Pons (tissue), 1 donor: Measurements from ENCODE around the gene PLA2G3.
"Not testable (repeated sequence)": the region's sequence is repeated elsewhere in the genome, so short reads cannot be mapped to it uniquely, and the experiment has no call there.

Source experiments
- DNase-seq: peaks from one replicate; pipeline ENCODE4 v3.0.0-alpha.2; 2016; ENCODE audit warnings: low spot score

PLA2G3 gene, protein sequence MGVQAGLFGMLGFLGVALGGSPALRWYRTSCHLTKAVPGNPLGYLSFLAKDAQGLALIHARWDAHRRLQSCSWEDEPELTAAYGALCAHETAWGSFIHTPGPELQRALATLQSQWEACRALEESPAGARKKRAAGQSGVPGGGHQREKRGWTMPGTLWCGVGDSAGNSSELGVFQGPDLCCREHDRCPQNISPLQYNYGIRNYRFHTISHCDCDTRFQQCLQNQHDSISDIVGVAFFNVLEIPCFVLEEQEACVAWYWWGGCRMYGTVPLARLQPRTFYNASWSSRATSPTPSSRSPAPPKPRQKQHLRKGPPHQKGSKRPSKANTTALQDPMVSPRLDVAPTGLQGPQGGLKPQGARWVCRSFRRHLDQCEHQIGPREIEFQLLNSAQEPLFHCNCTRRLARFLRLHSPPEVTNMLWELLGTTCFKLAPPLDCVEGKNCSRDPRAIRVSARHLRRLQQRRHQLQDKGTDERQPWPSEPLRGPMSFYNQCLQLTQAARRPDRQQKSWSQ

DNA sequence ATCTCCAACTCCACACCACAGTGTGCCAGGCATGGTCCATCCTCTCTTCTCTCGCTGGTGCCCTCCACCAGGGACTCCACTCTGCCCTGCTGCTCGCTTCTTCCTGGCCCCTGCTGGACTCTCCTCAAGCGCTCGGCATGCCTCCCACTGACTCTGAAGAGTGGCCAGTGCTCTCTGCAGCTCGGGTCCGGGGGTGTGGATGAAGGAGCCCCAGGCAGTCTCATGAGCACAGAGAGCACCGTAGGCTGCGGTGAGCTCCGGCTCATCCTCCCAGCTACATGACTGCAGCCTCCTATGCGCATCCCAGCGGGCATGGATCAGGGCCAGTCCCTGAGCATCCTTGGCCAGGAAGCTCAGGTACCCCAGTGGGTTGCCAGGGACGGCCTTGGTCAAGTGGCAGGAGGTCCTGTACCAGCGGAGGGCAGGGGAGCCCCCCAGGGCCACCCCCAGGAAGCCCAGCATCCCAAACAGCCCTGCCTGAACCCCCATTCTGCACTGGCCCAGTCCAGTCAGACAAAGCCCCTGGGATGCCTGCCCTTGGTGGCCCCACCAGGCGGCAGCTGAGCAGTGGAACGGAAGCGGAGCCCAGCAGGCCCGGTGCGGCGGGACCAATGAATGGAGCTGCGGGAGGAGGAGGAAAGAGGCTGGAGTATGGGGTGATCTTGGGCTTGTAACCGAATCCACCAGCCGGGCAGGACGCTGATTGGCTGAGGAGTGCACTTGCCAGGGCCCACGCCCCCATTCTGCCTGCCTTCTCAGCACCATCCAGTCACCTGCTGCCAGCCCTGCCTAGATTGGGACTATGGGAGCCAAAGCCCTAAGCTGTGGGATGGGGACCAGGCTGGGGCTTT lies at the start of gene PLA2G3:
PLA2G3 (minus strand) TSS at position 643 of the 851 bp plus-strand sequence; CDS start at position 489, 154 bp downstream.
- DNase-seq = peak; percentile 23

DNA sequence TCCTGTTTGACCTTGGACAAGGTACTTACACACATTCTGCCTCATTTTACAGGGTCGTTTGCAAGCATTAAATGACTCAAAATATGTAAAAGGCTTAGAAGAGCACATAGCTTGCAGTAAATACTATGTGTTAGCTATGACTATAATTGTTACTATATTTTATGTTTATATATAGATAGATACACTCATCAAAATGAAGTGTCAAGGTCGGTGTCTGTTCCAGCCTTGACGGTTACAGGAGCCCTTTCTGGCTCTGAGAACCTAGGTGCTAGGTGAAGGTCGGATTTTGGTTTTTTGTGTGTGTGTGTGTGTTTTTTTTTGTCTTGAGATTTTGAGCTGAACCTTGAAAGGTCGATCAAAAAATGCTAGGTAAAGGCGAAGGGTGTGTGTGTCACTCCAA lies 47.3 kb upstream of the PLA2G3 start:
- no peak for DNase-seq

DNA sequence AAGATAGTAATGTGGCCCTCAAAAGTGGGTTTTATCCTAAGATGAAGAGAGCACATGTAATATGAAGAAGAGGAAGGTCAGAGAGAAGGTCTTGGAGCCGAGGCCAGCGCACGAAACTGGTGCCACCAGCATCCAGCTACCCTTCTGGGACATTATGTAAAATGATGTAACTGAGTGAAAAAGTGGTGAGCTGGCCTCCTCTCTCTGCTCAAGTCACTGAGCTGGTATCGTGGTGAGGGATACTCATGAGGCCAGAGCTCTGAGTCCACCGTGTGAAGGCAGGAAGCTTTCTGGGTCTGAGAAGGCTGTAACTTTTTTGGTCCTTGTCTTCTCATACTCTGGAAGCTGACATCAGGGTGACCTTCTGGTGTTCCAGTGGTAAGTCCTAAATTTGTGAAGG lies 44.7 kb upstream of the PLA2G3 start:
- no peak for DNase-seq

DNA sequence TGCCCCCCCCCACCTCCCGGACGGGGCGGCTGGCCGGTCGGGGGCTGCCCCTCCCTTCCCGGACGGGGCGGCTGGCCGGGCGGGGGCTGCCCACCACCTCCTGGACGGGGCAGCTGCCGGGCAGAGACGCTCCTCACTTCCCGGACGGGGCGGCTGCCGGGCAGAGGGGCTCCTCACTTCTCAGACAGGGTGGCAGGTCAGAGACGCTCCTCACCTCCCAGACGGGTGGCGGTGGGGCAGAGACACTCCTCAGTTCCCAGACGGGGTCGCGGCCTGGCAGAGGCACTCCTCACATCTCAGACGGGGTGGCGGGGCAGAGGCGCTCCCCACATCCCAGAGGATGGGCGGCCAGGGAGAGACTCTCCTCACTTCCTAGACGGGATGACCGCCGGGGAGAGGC lies 43.7 kb upstream of the PLA2G3 start:
- no peak for DNase-seq

DNA sequence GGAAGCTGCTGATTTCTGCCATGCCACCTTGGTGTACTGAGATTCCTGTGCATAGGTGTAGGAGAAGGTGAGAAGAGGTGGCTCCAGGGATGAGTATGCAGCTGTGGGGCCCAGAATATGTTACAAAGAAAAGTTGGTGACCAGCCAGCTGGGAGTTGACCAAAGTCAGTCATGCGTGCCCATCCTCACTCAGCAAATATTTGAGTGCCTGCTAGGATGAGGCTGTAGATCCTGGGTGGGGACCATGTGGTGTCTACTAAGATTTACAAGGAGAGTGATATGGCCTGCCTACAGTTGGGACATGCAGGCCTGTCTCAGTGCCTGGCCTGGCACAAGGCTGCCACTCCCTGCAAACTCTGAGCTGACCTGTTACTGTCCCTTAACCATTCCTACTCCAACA lies 39.0 kb upstream of the PLA2G3 start:
- DNase-seq = no peak

DNA sequence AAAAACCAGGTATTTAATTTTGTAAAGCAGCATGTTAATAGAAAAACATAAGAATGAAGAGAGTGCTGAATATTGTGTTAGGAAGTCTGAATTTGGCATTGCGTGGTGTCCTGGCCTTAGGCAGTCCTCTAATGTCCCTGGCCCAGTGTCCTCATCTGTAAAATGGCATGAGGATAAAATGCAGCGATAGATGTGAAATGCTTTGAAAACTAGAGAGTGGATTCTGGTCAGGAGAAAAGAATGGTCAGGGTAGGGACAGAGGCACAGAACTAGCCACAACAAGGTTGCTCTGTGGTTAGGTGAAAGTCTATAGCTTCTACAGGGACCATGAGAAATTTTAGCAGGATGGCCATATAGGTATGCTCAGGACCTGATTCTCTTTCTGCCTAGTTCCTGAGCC lies 38.6 kb upstream of the PLA2G3 start:
- DNase-seq = no peak

DNA sequence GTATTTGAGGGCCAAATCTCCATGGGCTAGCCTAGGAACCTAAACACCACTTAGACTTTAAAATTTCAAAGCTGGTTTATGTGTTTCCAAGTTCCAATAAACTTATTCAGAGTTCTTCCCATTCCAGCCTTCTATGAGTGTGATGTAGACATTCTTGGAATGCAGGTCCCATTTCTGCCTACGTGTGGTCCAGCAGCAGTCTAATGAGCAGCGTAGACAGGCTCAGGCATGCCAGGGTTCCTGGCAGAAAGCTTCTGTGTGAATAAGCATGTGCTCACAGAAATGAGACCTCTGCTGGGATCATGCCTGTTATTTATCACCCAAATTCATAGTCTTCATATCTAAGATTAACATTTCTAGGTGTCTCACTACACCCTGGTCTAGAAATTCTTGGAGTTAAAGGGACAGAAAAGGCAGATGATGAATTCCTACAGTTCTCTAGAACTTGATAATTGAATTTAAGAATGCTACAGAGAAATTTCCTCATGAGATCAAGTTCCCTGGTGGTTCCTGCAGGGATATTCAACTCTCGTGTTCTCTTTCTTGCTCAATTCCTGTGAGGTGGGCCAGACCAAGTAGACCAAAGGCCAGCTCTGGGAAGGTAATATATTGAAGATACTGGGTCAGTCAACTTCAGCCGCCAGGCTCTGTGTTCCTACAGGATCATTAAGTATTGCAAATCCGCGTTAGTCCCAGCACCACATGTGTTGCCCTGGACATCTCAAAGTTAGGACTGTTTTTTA lies 37.3 kb upstream of the PLA2G3 start:
- DNase-seq = no peak

DNA sequence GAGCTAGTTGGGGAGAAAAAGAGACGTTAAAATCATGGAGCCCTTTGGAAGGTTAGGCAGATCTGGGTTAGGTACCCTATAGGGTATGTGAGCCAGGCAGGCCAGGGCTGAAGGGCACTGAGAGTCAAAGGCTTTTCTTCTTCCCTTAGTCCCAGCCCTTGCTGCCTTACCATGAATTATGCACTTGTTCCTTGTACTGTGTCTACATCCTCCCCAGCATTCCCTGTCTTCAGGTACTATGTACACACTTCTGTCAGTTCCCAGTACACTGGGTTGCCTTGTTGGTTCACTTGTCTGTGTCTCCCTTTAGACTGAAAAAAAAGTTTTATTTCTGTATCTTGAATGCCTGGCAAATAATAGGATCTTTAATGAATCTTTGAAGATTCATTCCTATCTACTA lies 36.6 kb upstream of the PLA2G3 start:
- DNase-seq = no peak

DNA sequence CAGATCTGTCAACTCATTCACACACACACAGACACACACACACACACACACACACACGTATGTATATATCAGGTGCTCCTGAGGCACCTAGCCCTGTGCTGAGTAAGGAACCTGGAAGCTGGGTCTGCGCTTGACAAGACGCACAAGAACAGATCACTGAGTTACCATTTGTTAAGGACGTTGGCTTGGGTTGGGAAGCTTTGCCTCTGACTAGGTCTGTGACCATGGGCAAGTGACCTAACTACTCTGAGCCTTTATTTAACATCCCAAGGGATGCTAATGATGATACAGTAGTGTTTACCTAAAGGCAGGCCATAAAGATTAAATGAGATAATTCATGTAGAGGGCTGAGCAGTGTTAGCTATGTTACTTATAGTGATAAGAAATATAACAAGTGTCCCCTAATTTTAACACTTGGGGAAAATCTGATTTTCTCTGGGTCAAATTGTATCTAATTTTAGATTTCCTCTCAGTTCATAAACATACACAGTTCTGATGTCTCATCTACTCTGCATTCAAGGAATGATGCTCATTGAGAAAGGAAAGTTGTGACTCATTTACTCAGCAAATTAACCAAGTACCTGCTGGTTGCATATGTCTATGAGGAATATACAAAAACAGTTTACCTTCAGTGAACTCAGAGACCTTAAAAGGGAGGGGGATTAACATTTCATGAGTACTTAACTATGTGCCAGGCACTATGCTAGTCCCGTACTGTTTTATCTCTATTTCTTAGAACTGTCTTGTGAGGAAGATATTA lies 33.3 kb upstream of the PLA2G3 start:
- DNase-seq = no peak

DNA sequence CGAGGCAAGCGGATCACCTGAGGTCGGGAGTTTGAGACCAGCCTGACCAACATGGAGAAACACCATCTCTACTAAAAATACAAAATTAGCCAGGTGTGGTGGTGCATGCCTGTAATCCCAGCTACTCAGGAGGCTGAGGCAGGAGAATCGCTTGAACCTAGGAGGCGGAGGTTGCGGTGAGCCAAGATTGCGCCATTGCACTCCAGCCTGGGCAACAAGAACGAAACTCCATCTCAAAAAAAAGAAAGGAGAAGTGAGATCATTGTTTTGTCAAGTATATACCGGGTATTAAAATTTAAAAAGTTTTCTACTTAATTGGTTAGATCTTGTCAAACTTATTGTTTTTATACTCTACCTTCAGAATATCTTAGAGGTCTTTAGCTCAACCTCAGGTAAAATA lies 31.4 kb upstream of the PLA2G3 start:
- not testable (repeated sequence) for DNase-seq

DNA sequence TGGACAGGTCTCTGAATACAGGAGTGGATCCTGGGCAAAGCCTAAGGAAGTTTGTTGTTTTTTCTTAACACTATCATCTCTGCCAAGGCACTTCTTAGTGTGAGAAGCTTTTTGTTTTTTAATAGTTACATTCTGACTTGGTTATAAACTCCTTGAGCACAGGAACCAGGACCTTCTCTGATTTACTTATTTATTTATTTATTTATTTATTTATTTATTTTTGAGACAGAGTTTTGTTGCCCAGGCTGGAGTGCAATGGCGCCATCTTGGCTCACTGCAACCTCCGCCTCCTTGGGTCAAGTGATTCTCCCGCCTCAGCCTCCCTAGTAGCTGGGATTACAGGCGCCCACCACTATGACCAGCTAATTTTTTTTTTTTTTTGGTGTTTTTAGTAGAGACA lies 30.7 kb upstream of the PLA2G3 start:
- DNase-seq = no peak

DNA sequence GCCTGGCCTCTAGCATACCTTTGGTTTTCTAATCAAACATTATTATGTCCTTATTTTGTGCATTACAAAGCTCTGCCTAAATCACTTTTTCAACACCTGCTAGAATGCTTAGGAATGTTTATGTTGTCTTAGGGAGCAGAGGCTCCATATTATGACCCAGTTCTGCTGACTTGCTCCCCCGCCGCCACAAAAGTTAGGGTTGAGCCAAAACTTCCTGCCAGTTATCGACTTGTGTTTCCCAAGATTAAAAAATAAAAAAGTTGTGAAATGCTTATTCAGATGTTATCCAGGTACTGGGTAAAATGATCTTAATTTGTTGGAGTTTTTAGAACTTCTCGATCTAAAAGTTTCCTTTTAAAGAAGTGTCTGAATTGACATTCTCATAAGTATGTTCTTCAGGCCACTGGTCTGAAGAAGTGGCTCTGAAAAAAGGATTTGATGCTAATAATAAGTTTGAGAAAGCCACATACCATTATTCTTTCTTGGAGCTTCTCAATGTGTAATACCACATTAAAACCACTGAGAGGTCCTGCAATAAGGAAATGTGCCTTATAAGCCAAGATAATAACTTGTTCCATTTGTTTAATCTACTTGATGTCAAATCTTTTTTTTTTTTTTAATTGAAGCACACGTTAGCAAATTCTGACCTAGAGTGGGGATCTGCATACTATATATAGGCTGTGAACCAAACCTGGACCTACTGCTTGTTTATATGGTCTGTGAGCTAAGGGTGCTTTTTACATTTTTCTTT lies 21.9 kb upstream of the PLA2G3 start:
- no peak for DNase-seq

DNA sequence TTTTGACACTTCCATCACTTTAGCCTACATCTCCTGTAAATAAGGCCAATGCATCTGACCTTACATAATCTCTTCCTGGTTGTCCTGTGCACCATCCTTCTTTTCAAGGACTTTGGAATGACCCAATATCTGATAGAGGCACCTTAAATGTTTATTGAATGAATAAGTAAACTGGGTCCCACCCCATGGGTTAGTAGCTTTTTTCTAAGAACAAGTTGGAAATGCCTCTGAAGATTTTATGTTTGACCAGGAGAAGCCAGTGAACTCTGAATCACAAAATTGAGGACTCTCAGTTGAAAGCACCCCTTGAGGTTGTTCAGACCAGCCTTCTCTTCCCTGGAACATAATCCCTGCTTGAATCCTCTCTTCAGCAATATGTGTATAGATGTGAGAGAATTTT lies 21.1 kb upstream of the PLA2G3 start:
- DNase-seq = no peak

DNA sequence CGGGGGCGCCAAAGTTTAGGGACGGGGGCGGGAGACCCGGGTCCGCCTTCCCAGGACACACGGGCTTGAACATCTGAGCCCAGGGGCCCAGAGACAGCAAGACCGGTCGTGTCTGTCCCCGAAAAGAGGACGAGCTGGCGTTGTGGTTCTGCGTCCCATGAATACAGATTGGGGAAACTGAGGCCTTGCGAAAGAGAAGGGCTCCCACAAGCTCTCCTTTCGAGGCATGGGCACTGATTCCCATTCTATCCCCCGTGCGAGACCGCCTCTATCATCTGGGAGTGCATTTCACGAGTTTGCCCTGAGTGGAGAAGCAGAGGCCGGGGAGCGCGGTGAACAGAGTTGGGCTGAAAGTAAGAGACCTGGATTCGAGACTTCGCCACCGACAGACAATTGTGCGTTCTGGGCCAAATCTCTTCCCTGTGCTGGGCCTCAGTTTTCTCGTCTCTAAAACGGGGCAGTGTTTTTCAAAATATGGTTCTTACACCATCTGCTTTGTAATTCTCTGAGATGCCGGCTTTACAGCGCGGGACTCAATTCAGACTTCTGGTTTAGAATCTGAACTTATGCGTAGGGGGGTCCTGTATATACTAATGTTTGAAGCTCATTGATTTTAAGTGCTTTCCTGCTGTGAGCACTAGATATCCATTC lies 20.1 kb upstream of the PLA2G3 start:
- no peak for DNase-seq

DNA sequence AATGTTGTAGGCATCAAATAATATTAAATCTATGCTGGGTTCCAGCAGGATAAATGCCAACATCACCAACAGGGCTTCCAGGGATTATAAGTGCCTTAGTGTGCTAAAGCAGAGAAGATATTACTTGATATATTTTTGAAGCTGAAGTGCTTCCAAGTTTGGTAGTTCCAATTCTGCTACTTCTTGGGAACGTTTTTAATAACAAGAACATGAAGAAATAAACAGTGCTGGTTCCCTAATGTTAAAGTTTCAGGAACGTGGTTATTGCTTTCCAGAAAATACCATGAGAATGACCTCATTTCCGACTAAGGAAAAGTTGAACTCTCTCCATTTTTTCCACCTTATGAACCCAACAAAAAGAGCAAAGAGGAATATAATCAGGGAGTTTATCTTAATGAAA lies 15.1 kb upstream of the PLA2G3 start:
- no peak for DNase-seq

DNA sequence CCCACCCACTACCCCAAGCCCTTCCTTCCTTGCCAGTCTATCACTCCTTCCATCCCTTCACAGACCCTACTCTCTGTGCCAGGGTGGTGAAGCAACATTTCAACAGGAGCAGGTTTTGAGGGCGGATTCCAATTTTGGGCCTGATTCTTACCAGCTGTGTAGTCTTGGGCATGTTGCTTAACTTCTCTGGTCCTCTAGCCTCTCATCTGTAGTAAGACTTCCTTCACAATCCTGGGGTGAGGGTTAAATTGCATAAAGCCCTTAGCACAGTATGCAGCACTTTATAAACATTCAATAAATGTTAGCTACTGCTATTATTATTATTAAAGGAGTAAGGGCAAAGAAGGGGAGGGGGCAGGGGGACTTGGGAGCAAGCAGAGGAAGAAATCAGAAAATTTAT lies 14.7 kb upstream of the PLA2G3 start:
- DNase-seq = no peak

DNA sequence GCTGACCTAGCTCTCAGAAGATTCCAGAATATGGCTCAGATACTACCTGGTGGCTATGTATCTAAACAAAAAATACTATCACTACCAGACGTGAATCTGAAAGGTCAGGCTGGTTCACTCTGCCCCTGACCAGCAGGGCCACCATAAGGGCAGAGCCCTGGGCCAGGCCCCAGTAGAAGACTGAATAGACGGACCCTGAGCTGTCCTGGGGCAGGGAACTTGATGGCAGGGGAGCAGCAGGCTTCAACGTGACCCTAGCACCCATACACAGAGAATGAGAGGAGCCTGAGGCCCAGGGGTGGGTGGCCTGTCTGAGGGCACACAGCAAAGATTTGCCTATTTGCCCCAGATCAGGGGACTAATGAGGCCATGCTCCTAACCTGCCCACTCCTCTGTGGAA lies 13.0 kb upstream of the PLA2G3 start:
- DNase-seq = no peak

DNA sequence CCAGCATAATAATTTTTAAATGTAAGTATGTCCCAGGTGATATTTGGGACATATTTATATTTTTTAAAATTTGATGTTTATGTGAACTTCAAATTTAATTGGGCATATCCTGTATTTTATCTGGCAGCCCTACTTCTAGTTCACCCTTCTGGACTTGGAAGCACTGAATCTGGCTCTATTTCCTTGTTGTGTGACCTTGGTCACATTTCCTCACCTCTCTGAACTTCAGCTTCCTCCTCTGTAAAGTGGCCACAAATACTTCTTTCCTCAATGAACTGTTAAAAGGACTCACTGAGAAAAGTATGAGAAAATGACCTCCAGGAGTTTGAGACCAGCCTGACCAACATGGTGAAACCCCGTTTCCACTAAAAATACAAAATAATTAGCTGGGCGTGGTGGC lies 11.6 kb upstream of the PLA2G3 start:
- DNase-seq = no peak

DNA sequence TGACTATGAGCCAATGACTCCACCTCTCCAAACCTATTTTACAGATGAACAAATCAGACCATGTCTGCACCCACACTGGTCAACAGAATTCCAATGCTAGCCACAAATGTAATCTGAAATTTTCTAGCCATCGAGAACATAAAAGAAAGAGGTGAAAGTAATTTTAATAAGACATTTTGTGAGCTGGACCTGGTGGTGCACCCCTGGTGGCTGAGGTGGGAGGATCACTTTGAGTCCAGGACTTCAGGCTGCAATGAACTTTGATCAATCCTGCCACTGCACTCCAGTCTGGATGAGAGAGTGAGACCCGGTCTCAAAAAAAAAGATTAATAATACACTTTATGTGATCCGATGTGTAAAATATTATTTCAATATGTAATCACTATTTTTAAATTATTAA lies 10.3 kb upstream of the PLA2G3 start:
- DNase-seq = no peak

DNA sequence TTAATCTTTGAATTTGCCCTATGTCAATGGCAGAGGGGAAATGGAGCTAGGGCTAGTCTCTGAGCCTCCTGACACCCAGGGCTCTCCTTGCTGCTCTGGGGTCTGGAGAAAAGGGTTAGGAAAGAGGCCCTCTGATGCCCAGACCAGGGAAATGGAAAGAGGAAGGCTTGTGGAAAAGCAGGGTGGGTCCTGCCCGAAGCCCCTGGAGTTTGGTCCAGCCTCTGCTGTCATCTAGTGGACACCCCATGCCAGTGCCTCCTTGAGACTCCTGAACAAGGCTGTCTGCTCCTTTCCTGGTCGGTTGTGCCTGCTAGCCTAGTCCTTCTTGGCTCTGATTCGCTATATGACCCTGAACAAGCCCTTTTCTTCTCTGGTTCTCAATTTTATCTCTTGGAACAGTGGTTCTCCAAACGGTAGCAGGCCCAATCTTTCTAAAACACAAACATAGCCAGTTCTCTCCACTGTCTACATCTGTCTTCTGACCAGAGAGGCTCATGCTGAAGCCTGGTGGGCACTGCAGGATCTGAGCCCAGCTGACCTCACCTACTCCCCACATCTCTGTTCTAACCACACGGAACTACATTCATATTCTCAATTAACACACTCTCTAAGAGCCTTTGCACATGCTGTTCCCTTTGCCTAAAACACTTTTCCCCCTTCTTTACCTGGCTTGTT lies 8.8 kb upstream of the PLA2G3 start:
- peak; percentile 76 for DNase-seq
